Loucy (cell line): ENCODE measurements around the gene SLC16A5.

Source experiments
- CTCF ChIP-seq: fragments of 200-600 bp; sonication (generic); conservative IDR thresholded peaks from 2 replicates; pipeline ENCODE4 v1.5.1; 2014; ENCODE audit warnings: mild to moderate bottlenecking, antibody characterized with exemption, low read length
- EZH2phosphoT487 ChIP-seq: fragments of 200-600 bp; IDR thresholded peaks from 2 replicates; pipeline ENCODE4 v1.6.1; 2018; ENCODE audit warnings: antibody characterized with exemption, mild to moderate bottlenecking, moderate library complexity, borderline replicate concordance

GRCh38 chr17:75125984-75126383 is 38.2 kb downstream of the SLC16A5 start:
- TF ChIP-seq CTCF (no peak), EZH2phosphoT487 (no peak)
